Head of caudate nucleus (tissue), 42 donors: Measurements from ENCODE around the gene TAP1.
"Not testable (repeated sequence)": the region's sequence is repeated elsewhere in the genome, so short reads cannot be mapped to it uniquely, and the experiment has no call there.

Experiments
- DNase-seq, 42 donors: peaks; one replicate each; pipeline versions ENCODE4 v3.0.0 to v3.0.0-alpha.2; 2020 to 2021; ENCODE audit warnings: mixed read lengths in 7 of 42
- intact Hi-C: fragments of 100-400 bp; cut with DNase I; formaldehyde crosslinking; loops from one replicate; pipeline ENCODE4 v1.15.0; 2022

TAP1 gene

GRCh38 chr6:32818867-32819266 lies 34.6 kb downstream of the TAP1 start:
- no peak for DNase-seq
- intact Hi-C loops, result no loop called here

GRCh38 chr6:32816746-32817204 lies 36.7 kb downstream of the TAP1 start, which contains the start of gene HLA-DOB:
Gene HLA-DOB (minus strand): TSS chr6:32817002. CDS start chr6:32816951, 51 bp downstream.
- no peak for DNase-seq
- intact Hi-C loops, result no loop called here

- DNase-seq, result no peak
- intact Hi-C loops, result no loop called here
Measured at GRCh38 chr6:32815996-32816395, 37.5 kb downstream of the TAP1 start.

GRCh38 chr6:32815115-32815514 lies 38.4 kb downstream of the TAP1 start:
- intact Hi-C loops, result no loop called here
- DNase-seq, result no peak

GRCh38 chr6:32814145-32814544 lies 39.4 kb downstream of the TAP1 start:
- no peak for DNase-seq
- intact Hi-C loops, result no loop called here

- DNase-seq, result no peak
- intact Hi-C loops, result no loop called here
Measured at GRCh38 chr6:32809171-32809570, 44.3 kb downstream of the TAP1 start.

GRCh38 chr6:32807020-32807580 lies 46.4 kb downstream of the TAP1 start:
- intact Hi-C loops, result no loop called here
- no peak for DNase-seq

GRCh38 chr6:32805404-32805803 lies 48.1 kb downstream of the TAP1 start:
- intact Hi-C loops, DNase-seq: not testable (repeated sequence)

GRCh38 chr6:32803416-32803815 lies 50.1 kb downstream of the TAP1 start:
- no peak for DNase-seq
- intact Hi-C loops, result no loop called here

GRCh38 chr6:32799740-32800139 lies 53.8 kb downstream of the TAP1 start:
- intact Hi-C loops, result no loop called here

GRCh38 chr6:32799168-32799567 lies 54.3 kb downstream of the TAP1 start:
- intact Hi-C loops, result no loop called here
- no peak for DNase-seq

More at GRCh38 chr6:32799740-32800139, 53.8 kb downstream of the TAP1 start:
- DNase-seq, result no peak

GRCh38 chr6:32796848-32797776 lies 56.4 kb downstream of the TAP1 start:
- intact Hi-C loops, result no loop called here
- DNase-seq, result peak; percentile 7 to 92 (median 84)
